ENCODE measurements around the gene RAD51B.

DNA sequence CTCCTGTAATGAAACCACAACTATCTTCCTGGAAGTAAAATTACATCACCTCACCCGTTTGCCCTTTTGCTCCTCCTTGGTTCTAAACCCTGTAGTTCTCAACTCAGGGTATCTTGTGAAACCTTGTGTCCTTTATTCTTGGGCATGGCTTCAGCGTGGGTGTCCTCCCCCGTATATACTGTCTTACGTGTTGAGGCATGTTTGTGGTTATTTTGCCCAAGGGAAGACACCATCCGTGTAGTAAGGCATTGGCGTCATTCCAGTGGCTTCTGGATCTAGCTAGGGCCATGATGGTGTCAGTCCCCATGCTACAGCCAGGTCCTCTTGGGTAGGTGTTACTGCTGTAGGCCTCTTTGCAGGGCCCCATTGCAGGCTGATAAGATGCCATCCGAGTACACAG lies 857.9 kb downstream of the RAD51B start:
- TF ChIP-seq, protein P1, sequence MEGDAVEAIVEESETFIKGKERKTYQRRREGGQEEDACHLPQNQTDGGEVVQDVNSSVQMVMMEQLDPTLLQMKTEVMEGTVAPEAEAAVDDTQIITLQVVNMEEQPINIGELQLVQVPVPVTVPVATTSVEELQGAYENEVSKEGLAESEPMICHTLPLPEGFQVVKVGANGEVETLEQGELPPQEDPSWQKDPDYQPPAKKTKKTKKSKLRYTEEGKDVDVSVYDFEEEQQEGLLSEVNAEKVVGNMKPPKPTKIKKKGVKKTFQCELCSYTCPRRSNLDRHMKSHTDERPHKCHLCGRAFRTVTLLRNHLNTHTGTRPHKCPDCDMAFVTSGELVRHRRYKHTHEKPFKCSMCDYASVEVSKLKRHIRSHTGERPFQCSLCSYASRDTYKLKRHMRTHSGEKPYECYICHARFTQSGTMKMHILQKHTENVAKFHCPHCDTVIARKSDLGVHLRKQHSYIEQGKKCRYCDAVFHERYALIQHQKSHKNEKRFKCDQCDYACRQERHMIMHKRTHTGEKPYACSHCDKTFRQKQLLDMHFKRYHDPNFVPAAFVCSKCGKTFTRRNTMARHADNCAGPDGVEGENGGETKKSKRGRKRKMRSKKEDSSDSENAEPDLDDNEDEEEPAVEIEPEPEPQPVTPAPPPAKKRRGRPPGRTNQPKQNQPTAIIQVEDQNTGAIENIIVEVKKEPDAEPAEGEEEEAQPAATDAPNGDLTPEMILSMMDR (conservative IDR thresholded peaks at IDR 0.05; ENCODE audit: low read depth, low read length) = no peak
- no peak for TF ChIP-seq EZH2phosphoT487 (IDR thresholded peaks at IDR 0.05; ENCODE audit: borderline replicate concordance, low read length)
- no peak for TF ChIP-seq EZH2 (IDR thresholded peaks at IDR 0.05; ENCODE audit: low read length, unreplicated experiment)

All from PC-3 (cell line).